ENCODE measurements around the gene ZNF503.
"Not testable (repeated sequence)": the region's sequence is repeated elsewhere in the genome, so short reads cannot be mapped to it uniquely, and the experiment has no call there.

ZNF503 gene

GRCh38 chr10:75392744-75393143 lies 8.8 kb downstream of the ZNF503 start:
- no peak for DNase-seq

GRCh38 chr10:75392271-75392670 lies 9.3 kb downstream of the ZNF503 start:
- DNase-seq: no peak

- no peak for DNase-seq
Measured at GRCh38 chr10:75390178-75390577, 11.4 kb downstream of the ZNF503 start.

GRCh38 chr10:75388082-75388481 lies 13.5 kb downstream of the ZNF503 start:
- no peak for DNase-seq

GRCh38 chr10:75386128-75386527 lies 15.4 kb downstream of the ZNF503 start:
- DNase-seq: no peak

- DNase-seq: no peak
Measured at GRCh38 chr10:75379817-75380216, 21.7 kb downstream of the ZNF503 start.

GRCh38 chr10:75379212-75379724 lies 22.3 kb downstream of the ZNF503 start:
- DNase-seq: no peak

GRCh38 chr10:75378379-75378778 lies 23.2 kb downstream of the ZNF503 start:
- no peak for DNase-seq

GRCh38 chr10:75377869-75378268 lies 23.7 kb downstream of the ZNF503 start:
- no peak for DNase-seq

- no peak for DNase-seq
Measured at GRCh38 chr10:75375838-75376237, 25.7 kb downstream of the ZNF503 start.

- no peak for DNase-seq
Measured at GRCh38 chr10:75371010-75371409, 30.6 kb downstream of the ZNF503 start.

- not testable (repeated sequence) for DNase-seq
Measured at GRCh38 chr10:75369838-75370237, 31.7 kb downstream of the ZNF503 start.

GRCh38 chr10:75367901-75368300 lies 33.7 kb downstream of the ZNF503 start:
- no peak for DNase-seq

- DNase-seq: no peak
Measured at GRCh38 chr10:75367021-75367487, 34.5 kb downstream of the ZNF503 start.

GRCh38 chr10:75363431-75363830 lies 38.1 kb downstream of the ZNF503 start:
- DNase-seq: no peak

- not testable (repeated sequence) for DNase-seq
Measured at GRCh38 chr10:75359876-75360275, 41.7 kb downstream of the ZNF503 start.

GRCh38 chr10:75358835-75359421 lies 42.6 kb downstream of the ZNF503 start:
- no peak for DNase-seq

- no peak for DNase-seq
Measured at GRCh38 chr10:75358132-75358531, 43.4 kb downstream of the ZNF503 start.

- no peak for DNase-seq
Measured at GRCh38 chr10:75357500-75357899, 44.1 kb downstream of the ZNF503 start.

GRCh38 chr10:75356484-75356883 lies 45.1 kb downstream of the ZNF503 start:
- DNase-seq: no peak

- DNase-seq: no peak
Measured at GRCh38 chr10:75355706-75356105, 45.9 kb downstream of the ZNF503 start.

- DNase-seq: no peak
Measured at GRCh38 chr10:75353183-75353582, 48.4 kb downstream of the ZNF503 start.

- no peak for DNase-seq
Measured at GRCh38 chr10:75352650-75353049, 48.9 kb downstream of the ZNF503 start.

GRCh38 chr10:75351637-75352036 lies 49.9 kb downstream of the ZNF503 start:
- no peak for DNase-seq

GRCh38 chr10:75350791-75351190 lies 50.8 kb downstream of the ZNF503 start:
- no peak for DNase-seq
